Astrocyte (in vitro differentiated cells and primary cell): Measurements from ENCODE around the gene FOXP3. TPM values are rescaled to one million over a fixed set of nuclear protein-coding genes. Genes with fewer than 3 reads are reported as not detected.

ENCODE experiments used
- DNase-seq: peaks from one replicate; pipeline ENCODE4 v3.0.0-alpha.2; 2010; ENCODE audit warnings: low read depth
- FAIRE-seq: peaks from 2 replicates; lab custom pipeline; 2011; peaks lifted over from hg19 to GRCh38; lab: Jason Lieb, UNC
- H2AFZ ChIP-seq: 2 replicates; pipeline ENCODE4 v1.6.0; 2012; ENCODE audit warnings: low read depth, low read length, inconsistent platforms
- H3K27ac ChIP-seq: 2 replicates; pipeline ENCODE4 v1.5.1; 2011; ENCODE audit warnings: low read depth, low read length, inconsistent platforms
- H3K27me3 ChIP-seq: 2 replicates; pipeline ENCODE4 v1.6.0; 2011; ENCODE audit warnings: low read length, inconsistent platforms; ENCODE audit not compliant: insufficient read depth
- H3K36me3 ChIP-seq: 2 replicates; pipeline ENCODE4 v1.5.1; 2011; ENCODE audit warnings: low read length, inconsistent platforms; ENCODE audit not compliant: insufficient read depth
- H3K4me1 ChIP-seq: 2 replicates; pipeline ENCODE4 v1.5.1; 2011; ENCODE audit warnings: low read length, inconsistent platforms; ENCODE audit not compliant: insufficient read depth
- H3K4me2 ChIP-seq: 2 replicates; pipeline ENCODE4 v1.6.0; 2012; ENCODE audit warnings: low read length, inconsistent platforms
- H3K4me3 ChIP-seq: 2 replicates; pipeline ENCODE4 v1.5.1; 2011; ENCODE audit warnings: low read depth, mild to moderate bottlenecking, low read length, inconsistent platforms; ENCODE audit not compliant: insufficient read depth
- H3K79me2 ChIP-seq: 2 replicates; pipeline ENCODE4 v1.6.0; 2012; ENCODE audit warnings: mild to moderate bottlenecking, low read length, inconsistent platforms; ENCODE audit not compliant: insufficient read depth
- H3K9ac ChIP-seq: 2 replicates; pipeline ENCODE4 v1.6.0; 2012; ENCODE audit warnings: mild to moderate bottlenecking, low read length, inconsistent platforms
- H3K9me3 ChIP-seq: 2 replicates; pipeline ENCODE4 v1.5.1; 2012; ENCODE audit warnings: low read depth, mild to moderate bottlenecking, low read length, inconsistent platforms; ENCODE audit not compliant: insufficient read depth
- H4K20me1 ChIP-seq: 2 replicates; pipeline ENCODE4 v1.6.0; 2012; ENCODE audit warnings: low read length, inconsistent platforms; ENCODE audit not compliant: insufficient read depth
- H3K27ac Mint-ChIP-seq: one replicate; pipeline ENCODE4 v1.8.0; 2021; ENCODE audit warnings: mild to moderate bottlenecking, mixed read lengths; ENCODE audit not compliant: unreplicated experiment
- H3K27me3 Mint-ChIP-seq: one replicate; pipeline ENCODE4 v1.8.0; 2021; ENCODE audit warnings: low read depth, mixed read lengths; ENCODE audit not compliant: unreplicated experiment
- H3K36me3 Mint-ChIP-seq: one replicate; pipeline ENCODE4 v1.8.0; 2021; ENCODE audit warnings: low read depth, mixed read lengths; ENCODE audit not compliant: unreplicated experiment
- H3K4me1 Mint-ChIP-seq: one replicate; pipeline ENCODE4 v1.8.0; 2021; ENCODE audit warnings: low read depth, mixed read lengths; ENCODE audit not compliant: unreplicated experiment
- H3K4me3 Mint-ChIP-seq: one replicate; pipeline ENCODE4 v1.8.0; 2021; ENCODE audit warnings: mild to moderate bottlenecking, moderate library complexity, mixed read lengths; ENCODE audit not compliant: unreplicated experiment
- H3K9me3 Mint-ChIP-seq: one replicate; pipeline ENCODE4 v1.8.0; 2021; ENCODE audit warnings: mild to moderate bottlenecking, mixed read lengths; ENCODE audit not compliant: unreplicated experiment
- EZH2 ChIP-seq: IDR thresholded peaks from 2 replicates; pipeline ENCODE4 v1.6.1; 2012; ENCODE audit warnings: mild to moderate bottlenecking, low read length, inconsistent platforms; ENCODE audit not compliant: insufficient read depth
- total RNA-seq: library from RNA; stranded (reverse); gene quantifications from 2 replicates; pipeline ENCODE4 v1.2.1, GENCODE V29; 2021
- TF ChIP-seq, protein P1 (sequence below): IDR thresholded peaks from 2 replicates; pipeline ENCODE4 v1.5.1; 2011; ENCODE audit warnings: low read depth, mild to moderate bottlenecking, inconsistent platforms, low read length, moderate library complexity; ENCODE audit not compliant: insufficient read depth

The FOXP3 gene
- total RNA-seq, 1 donor from 2014 or later: 0.09 TPM

DNA sequence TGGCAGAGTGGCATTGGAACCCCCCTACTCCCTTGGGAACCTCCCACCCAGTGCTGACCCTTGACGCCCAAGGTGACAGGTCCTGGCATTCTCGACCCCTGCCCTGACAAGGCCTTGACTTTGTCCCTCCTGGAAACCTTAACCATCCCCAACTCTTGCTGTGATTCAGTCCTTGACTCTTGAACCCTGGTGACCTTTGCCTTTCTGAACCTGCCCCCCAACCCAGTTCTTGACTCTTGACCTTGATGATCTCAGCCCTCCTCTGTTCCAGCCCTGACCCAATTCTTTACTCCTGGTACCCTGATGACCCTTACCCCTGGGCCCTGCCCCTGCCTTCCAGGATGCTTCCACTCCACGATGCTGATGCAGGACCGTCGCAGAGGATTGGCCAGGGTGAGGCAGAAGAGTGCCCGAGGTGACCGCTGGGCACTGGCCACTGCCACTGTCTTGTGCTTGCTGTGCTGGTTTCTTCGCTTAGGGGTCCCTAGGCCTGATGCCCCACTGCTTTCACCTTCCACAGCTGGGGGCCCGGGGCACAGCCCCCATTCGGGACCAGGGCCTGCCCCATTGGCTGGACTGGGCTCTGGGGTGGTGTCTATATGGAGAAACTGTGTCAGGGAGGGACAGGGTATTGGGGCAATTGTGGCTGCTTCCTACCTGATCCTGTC lies 33.0 kb downstream of the FOXP3 start:
- peak overlapping the region; percentile 40 for H3K4me3 Mint-ChIP-seq
- no peaks in the 10 kb centered on the region for H3K9me3 Mint-ChIP-seq

DNA sequence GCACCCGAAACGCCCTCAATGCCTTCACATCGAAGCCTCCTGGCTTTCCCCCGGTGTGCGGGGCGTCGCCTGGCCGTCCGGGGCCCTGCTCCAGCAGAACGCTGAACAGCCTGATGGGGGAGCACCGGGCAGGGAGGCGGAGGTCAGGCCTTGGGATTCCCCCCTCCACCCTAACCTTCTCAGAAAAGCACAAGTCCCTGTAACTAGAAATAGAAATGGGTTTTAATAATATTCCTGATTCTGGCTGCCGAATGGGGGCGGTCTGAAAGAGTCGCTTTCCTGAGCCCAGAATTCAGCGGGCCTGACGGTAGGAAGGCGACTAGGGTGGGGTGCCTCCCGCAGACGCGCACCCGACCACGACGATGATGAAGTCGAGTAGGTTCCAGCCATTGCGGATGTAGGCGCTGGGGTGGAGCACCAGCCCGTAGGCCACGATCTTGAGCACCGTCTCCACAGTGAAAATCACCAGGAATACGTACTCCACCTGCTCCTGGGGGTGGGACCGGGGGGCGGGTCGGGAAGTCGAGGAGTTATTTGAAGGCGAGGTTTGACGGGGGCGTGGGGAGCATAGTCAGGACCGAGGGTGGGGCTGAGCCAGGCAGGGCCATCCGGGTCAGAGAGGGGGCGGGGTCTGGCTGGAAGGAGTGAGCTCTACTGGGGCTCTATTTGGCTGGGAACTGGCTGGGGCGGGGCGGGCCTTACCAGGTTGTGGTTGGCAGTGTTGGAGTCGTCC lies 33.8 kb downstream of the FOXP3 start:
- H2AFZ ChIP-seq: peak overlapping the region; percentile 26
- no peaks in the 10 kb centered on the region for H3K4me1 ChIP-seq
- Mint-ChIP-seq H3K27me3 (peaks cover 5% of the 10 kb centered on the region), H3K9me3 (no peaks in the 10 kb centered on the region), H3K4me3 (peak overlapping the region; percentile 40), H3K36me3 (no peaks in the 10 kb centered on the region), H3K27ac (no peak overlapping the region), H3K4me1 (no peaks in the 10 kb centered on the region)
- TF ChIP-seq, protein P1, sequence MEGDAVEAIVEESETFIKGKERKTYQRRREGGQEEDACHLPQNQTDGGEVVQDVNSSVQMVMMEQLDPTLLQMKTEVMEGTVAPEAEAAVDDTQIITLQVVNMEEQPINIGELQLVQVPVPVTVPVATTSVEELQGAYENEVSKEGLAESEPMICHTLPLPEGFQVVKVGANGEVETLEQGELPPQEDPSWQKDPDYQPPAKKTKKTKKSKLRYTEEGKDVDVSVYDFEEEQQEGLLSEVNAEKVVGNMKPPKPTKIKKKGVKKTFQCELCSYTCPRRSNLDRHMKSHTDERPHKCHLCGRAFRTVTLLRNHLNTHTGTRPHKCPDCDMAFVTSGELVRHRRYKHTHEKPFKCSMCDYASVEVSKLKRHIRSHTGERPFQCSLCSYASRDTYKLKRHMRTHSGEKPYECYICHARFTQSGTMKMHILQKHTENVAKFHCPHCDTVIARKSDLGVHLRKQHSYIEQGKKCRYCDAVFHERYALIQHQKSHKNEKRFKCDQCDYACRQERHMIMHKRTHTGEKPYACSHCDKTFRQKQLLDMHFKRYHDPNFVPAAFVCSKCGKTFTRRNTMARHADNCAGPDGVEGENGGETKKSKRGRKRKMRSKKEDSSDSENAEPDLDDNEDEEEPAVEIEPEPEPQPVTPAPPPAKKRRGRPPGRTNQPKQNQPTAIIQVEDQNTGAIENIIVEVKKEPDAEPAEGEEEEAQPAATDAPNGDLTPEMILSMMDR: no peak
- no peak for TF ChIP-seq EZH2
- no peak overlapping the region for H3K27ac ChIP-seq
- no peaks in the 10 kb centered on the region for H3K27me3 ChIP-seq
- FAIRE-seq (no peak), DNase-seq (no peak)
- no peaks in the 10 kb centered on the region for H4K20me1 ChIP-seq
- peak overlapping the region; percentile 54 for H3K4me2 ChIP-seq
- H3K79me2 ChIP-seq: no peaks in the 10 kb centered on the region
- H3K9me3 ChIP-seq: no peaks in the 10 kb centered on the region
- no peak overlapping the region for H3K4me3 ChIP-seq
- no peak overlapping the region for H3K9ac ChIP-seq
- H3K36me3 ChIP-seq: no peaks in the 10 kb centered on the region

More for the DNA sequence above, 33.0 kb downstream of the FOXP3 start:
- no peak overlapping the region for H3K27ac Mint-ChIP-seq
- H3K9ac ChIP-seq: no peak overlapping the region
- FAIRE-seq (no peak), DNase-seq (no peak)
- H3K79me2 ChIP-seq: no peaks in the 10 kb centered on the region
- TF ChIP-seq EZH2: no peak
- no peak overlapping the region for H3K27ac ChIP-seq
- H3K36me3 ChIP-seq: no peaks in the 10 kb centered on the region
- H3K27me3 ChIP-seq: no peaks in the 10 kb centered on the region
- H3K36me3 Mint-ChIP-seq: no peaks in the 10 kb centered on the region
- H3K4me1 ChIP-seq: no peaks in the 10 kb centered on the region
- no peak overlapping the region for H2AFZ ChIP-seq
- H3K27me3 Mint-ChIP-seq: peaks cover 5% of the 10 kb centered on the region
- H3K4me1 Mint-ChIP-seq: no peaks in the 10 kb centered on the region
- no peak overlapping the region for H3K4me2 ChIP-seq
- no peaks in the 10 kb centered on the region for H4K20me1 ChIP-seq
- no peaks in the 10 kb centered on the region for H3K9me3 ChIP-seq
- no peak overlapping the region for H3K4me3 ChIP-seq

DNA sequence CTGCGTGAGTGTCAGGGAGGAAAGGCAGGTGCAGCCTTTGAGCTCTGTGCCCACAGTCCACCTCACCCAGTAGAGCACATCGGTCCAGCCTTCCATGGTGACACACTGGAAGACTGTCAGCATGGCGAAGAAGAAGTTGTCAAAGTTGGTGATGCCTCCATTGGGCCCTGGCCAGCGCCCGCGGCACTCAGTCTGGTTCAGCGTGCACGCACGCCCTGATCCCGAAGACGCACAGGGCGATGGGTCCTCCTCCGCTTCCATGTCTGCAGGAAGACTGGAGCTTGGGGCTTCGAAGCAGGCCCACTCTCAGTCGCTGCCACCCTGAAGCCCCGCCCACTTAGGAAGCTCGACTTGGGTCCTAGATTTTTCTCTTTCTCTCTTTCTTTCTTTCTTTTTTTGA lies 36.3 kb downstream of the FOXP3 start:
- no peaks in the 10 kb centered on the region for H3K79me2 ChIP-seq
- Mint-ChIP-seq H3K36me3 (no peaks in the 10 kb centered on the region), H3K4me1 (no peaks in the 10 kb centered on the region), H3K4me3 (no peak overlapping the region), H3K9me3 (no peaks in the 10 kb centered on the region), H3K27ac (no peak overlapping the region), H3K27me3 (peaks cover 11% of the 10 kb centered on the region)
- H2AFZ ChIP-seq: no peak overlapping the region
- H3K4me3 ChIP-seq: no peak overlapping the region
- DNase-seq (no peak), FAIRE-seq (no peak)
- no peak overlapping the region for H3K27ac ChIP-seq
- no peak overlapping the region for H3K9ac ChIP-seq
- H3K36me3 ChIP-seq: no peaks in the 10 kb centered on the region
- no peaks in the 10 kb centered on the region for H4K20me1 ChIP-seq
- H3K4me1 ChIP-seq: no peaks in the 10 kb centered on the region
- H3K27me3 ChIP-seq: no peaks in the 10 kb centered on the region
- H3K4me2 ChIP-seq: no peak overlapping the region
- TF ChIP-seq, protein P1: no peak
- no peak for TF ChIP-seq EZH2
- H3K9me3 ChIP-seq: no peaks in the 10 kb centered on the region
